HepG2 (cell line): ENCODE data around the gene TAPBP. TPM values are rescaled to one million over a fixed set of nuclear protein-coding genes. Genes with fewer than 3 reads are reported as not detected.

Experiments used
- ATRX ChIP-seq: sonication (generic); formaldehyde crosslinking; IDR thresholded peaks from 2 replicates; pipeline ENCODE4 v1.4.0; 2020; ENCODE audit warnings: missing genetic modification reagents, borderline replicate concordance
- BRCA1 ChIP-seq: sonication (generic); formaldehyde crosslinking; IDR thresholded peaks from 2 replicates; pipeline ENCODE4 v1.4.0; 2020; ENCODE audit warnings: missing genetic modification reagents
- LRRFIP1 ChIP-seq: sonication (generic); formaldehyde crosslinking; conservative IDR thresholded peaks from 2 replicates; pipeline ENCODE4 v1.4.0; 2020; ENCODE audit warnings: missing genetic modification reagents
- MED13 ChIP-seq: sonication (generic); formaldehyde crosslinking; IDR thresholded peaks from 2 replicates; pipeline ENCODE4 v1.5.0; 2020; ENCODE audit warnings: missing genetic modification reagents
- POLR2G ChIP-seq: fragments of 200-400 bp; formaldehyde crosslinking; IDR thresholded peaks from 2 replicates; pipeline ENCODE4 v1.6.1; 2018; ENCODE audit warnings: mild to moderate bottlenecking, low read depth, low read length, moderate library complexity
- PRMT3 ChIP-seq: sonication (generic); formaldehyde crosslinking; IDR thresholded peaks from 2 replicates; pipeline ENCODE4 v1.8.1; 2022; ENCODE audit warnings: low read depth, mild to moderate bottlenecking, moderate library complexity, missing genetic modification reagents, borderline replicate concordance
- RELA ChIP-seq: sonication (generic); formaldehyde crosslinking; IDR thresholded peaks from 2 replicates; pipeline ENCODE4 v1.4.0; 2020; ENCODE audit warnings: missing genetic modification reagents
- ZBTB8A ChIP-seq: sonication (generic); formaldehyde crosslinking; IDR thresholded peaks from 2 replicates; pipeline ENCODE4 v1.4.0; 2020; ENCODE audit warnings: mild to moderate bottlenecking, low read depth, missing genetic modification reagents, borderline replicate concordance
- ZFP37 ChIP-seq: sonication (generic); formaldehyde crosslinking; IDR thresholded peaks from 2 replicates; pipeline ENCODE4 v1.4.0; 2020; ENCODE audit warnings: missing genetic modification reagents, borderline replicate concordance
- ZFYVE20 ChIP-seq: sonication (generic); formaldehyde crosslinking; IDR thresholded peaks from 2 replicates; pipeline ENCODE4 v1.8.0; 2023; ENCODE audit warnings: low read depth, mild to moderate bottlenecking, moderate library complexity, missing genetic modification reagents, borderline replicate concordance
- ZNF143 ChIP-seq: sonication (generic); formaldehyde crosslinking; IDR thresholded peaks from 2 replicates; pipeline ENCODE4 v1.4.0; 2020; ENCODE audit warnings: missing genetic modification reagents
- ZNF280D ChIP-seq: sonication (generic); formaldehyde crosslinking; IDR thresholded peaks from 2 replicates; pipeline ENCODE4 v1.5.1; 2020; ENCODE audit warnings: mild to moderate bottlenecking, missing genetic modification reagents
- ZNF333 ChIP-seq: sonication (generic); formaldehyde crosslinking; IDR thresholded peaks from 2 replicates; pipeline ENCODE4 v1.4.0; 2020; ENCODE audit warnings: mild to moderate bottlenecking, missing genetic modification reagents, borderline replicate concordance
- ZNF350 ChIP-seq: sonication (generic); formaldehyde crosslinking; IDR thresholded peaks from 2 replicates; pipeline ENCODE4 v1.4.0; 2020; ENCODE audit warnings: mild to moderate bottlenecking, low read depth, missing genetic modification reagents, borderline replicate concordance
- ZNF362 ChIP-seq: sonication (generic); formaldehyde crosslinking; IDR thresholded peaks from 2 replicates; pipeline ENCODE4 v1.4.0; 2020; ENCODE audit warnings: missing genetic modification reagents, mild to moderate bottlenecking, borderline replicate concordance
- ZNF773 ChIP-seq: sonication (generic); formaldehyde crosslinking; IDR thresholded peaks from 2 replicates; pipeline ENCODE4 v1.4.0; 2020; ENCODE audit warnings: missing genetic modification reagents, borderline replicate concordance
- polyA plus RNA-seq, 8 experiments: library from polyadenylated mRNA; depleted of rRNA in 3 of 8; stranded (reverse) in 7 of 8; unstranded in 1 of 8; fragments of >200 nt; fragmentation: Illumina TruSeq in 4 of 8; extraction: Trizol in 4 of 8; gene quantifications; 2 replicates each; pipeline versions ENCODE4 v1.2.1 to v1.2.3, GENCODE V29; 2011 to 2016; ENCODE audit warnings: low read depth in 4 of 8, missing spikeins in 1 of 8, mixed read lengths in 1 of 8; ENCODE audit not compliant: insufficient read depth in 1 of 8
- total RNA-seq, 5 experiments: library from RNA; depleted of rRNA; stranded (reverse); fragments of >200 nt; fragmentation: Illumina TruSeq; extraction: Trizol; gene quantifications; 2 replicates each; pipeline ENCODE4 v1.2.3, GENCODE V29; 2016; ENCODE audit warnings: low read depth in 1 of 5
- TF ChIP-seq, protein P1 (sequence below): sonication (generic); formaldehyde crosslinking; IDR thresholded peaks from 2 replicates; pipeline ENCODE4 v1.4.0; 2020; ENCODE audit warnings: missing genetic modification reagents

The TAPBP gene
- total and polyA plus RNA-seq, 2 of the 13 experiments (the other 11 are each of a cell fraction or from before 2014, with no cell fraction given): 27.4 to 32.3 TPM

- TF ChIP-seq ZNF333 (CRISPR knock-in tag) (no peak), ZNF143 (CRISPR knock-in tag) (no peak), ATRX (CRISPR knock-in tag) (no peak), BRCA1 (CRISPR knock-in tag) (no peak), POLR2G (no peak), ZBTB8A (CRISPR knock-in tag) (no peak), ZNF773 (CRISPR knock-in tag) (no peak), LRRFIP1 (no peak), ZNF350 (CRISPR knock-in tag) (no peak), MED13 (CRISPR knock-in tag) (no peak), ZFYVE20 (no peak), PRMT3 (CRISPR knock-in tag) (no peak), ZFP37 (CRISPR knock-in tag) (no peak), ZNF280D (CRISPR knock-in tag) (no peak), RELA (CRISPR knock-in tag) (no peak), ZNF362 (CRISPR knock-in tag) (no peak)
- TF ChIP-seq, protein P1, sequence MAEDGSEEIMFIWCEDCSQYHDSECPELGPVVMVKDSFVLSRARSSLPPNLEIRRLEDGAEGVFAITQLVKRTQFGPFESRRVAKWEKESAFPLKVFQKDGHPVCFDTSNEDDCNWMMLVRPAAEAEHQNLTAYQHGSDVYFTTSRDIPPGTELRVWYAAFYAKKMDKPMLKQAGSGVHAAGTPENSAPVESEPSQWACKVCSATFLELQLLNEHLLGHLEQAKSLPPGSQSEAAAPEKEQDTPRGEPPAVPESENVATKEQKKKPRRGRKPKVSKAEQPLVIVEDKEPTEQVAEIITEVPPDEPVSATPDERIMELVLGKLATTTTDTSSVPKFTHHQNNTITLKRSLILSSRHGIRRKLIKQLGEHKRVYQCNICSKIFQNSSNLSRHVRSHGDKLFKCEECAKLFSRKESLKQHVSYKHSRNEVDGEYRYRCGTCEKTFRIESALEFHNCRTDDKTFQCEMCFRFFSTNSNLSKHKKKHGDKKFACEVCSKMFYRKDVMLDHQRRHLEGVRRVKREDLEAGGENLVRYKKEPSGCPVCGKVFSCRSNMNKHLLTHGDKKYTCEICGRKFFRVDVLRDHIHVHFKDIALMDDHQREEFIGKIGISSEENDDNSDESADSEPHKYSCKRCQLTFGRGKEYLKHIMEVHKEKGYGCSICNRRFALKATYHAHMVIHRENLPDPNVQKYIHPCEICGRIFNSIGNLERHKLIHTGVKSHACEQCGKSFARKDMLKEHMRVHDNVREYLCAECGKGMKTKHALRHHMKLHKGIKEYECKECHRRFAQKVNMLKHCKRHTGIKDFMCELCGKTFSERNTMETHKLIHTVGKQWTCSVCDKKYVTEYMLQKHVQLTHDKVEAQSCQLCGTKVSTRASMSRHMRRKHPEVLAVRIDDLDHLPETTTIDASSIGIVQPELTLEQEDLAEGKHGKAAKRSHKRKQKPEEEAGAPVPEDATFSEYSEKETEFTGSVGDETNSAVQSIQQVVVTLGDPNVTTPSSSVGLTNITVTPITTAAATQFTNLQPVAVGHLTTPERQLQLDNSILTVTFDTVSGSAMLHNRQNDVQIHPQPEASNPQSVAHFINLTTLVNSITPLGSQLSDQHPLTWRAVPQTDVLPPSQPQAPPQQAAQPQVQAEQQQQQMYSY (CRISPR knock-in tag): no peak
Measured at GRCh38 chr6:33344701-33345697, 31.1 kb upstream of the TAPBP start (continued).
